GM19239 (cell line): Measurements from ENCODE around the gene LRP5.
"Not testable (repeated sequence)": the region's sequence is repeated elsewhere in the genome, so short reads cannot be mapped to it uniquely, and the experiment has no call there.

Source experiments
- DNase-seq: peaks from one replicate; pipeline ENCODE4 v3.0.0; 2011; ENCODE audit warnings: low spot score; ENCODE audit not compliant: insufficient read length
- FAIRE-seq: peaks from 2 replicates; lab custom pipeline; 2011; peaks lifted over from hg19 to GRCh38; lab: Jason Lieb, UNC

LRP5 gene

GRCh38 chr11:68431984-68432645, 119.7 kb downstream of the LRP5 start:
- FAIRE-seq (no peak), DNase-seq (no peak)

DNA sequence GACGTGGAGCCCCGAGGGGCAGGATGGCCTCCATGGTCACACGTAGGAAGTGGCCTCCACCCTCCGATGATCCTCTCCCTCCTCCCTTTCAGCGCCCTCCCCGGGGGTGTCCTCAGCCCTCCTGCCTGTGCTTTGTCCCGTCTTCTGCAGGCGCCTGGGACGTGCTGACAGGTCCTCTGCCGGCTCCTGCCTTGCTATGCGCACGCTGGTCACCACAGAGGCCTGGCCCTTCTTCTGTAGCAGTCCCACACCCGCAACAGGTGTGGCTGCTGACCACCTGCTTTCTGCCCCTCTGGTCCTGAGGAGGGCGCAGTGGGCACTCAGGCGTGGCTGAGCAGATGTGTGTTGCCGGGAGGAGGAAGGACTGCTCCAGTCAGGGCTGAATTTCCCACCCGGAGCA, 120.5 kb downstream of the LRP5 start:
- DNase-seq (no peak), FAIRE-seq (no peak)

DNA sequence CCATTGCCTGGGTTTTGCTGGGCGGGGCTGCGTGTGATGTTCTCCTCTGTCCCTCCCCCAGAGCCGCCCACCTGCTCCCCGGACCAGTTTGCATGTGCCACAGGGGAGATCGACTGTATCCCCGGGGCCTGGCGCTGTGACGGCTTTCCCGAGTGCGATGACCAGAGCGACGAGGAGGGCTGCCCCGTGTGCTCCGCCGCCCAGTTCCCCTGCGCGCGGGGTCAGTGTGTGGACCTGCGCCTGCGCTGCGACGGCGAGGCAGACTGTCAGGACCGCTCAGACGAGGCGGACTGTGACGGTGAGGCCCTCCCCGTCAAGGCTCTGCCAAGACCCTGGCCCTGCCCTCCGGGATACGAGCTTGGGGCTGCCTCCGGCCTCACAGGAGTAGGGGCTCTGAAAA, 121.2 kb downstream of the LRP5 start:
- DNase-seq (no peak), FAIRE-seq (no peak)

- FAIRE-seq, DNase-seq: not testable (repeated sequence)
These were observed 121.8 kb downstream of the LRP5 start for GRCh38 chr11:68434159-68434558.

- DNase-seq = no peak
These were observed 123.9 kb downstream of the LRP5 start for GRCh38 chr11:68436162-68436888.

GRCh38 chr11:68436985-68437926, 124.9 kb downstream of the LRP5 start:
- DNase-seq (no peak), FAIRE-seq (no peak)

More at GRCh38 chr11:68436162-68436888, 123.9 kb downstream of the LRP5 start:
- FAIRE-seq = no peak

DNA sequence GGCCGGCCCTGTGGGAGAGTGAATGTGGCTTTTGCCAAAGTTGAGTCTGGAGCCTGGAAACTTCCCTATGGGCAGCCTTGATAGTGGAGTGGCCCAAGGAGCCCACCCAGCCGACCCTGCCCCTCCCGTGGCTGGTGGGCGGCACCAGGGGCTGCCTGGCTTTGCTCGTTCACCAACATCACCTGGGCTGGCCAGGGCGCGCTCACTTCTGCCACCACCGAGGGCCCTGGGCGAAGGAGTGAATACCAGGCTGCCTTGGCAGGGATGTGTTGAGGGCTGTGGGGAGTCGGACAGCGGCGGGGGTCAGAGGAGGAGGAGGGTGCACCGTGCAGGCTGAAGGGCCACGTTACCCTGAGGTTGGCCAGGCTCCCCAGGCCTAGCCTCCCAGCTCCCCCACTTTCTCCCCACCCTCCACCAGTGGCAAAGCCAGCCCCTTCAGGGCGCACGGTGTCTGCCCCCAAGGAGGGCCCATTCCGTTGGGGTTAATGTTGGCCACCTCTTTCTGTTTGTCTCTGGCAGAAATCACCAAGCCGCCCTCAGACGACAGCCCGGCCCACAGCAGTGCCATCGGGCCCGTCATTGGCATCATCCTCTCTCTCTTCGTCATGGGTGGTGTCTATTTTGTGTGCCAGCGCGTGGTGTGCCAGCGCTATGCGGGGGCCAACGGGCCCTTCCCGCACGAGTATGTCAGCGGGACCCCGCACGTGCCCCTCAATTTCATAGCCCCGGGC, 125.7 kb downstream of the LRP5 start:
- DNase-seq (no peak), FAIRE-seq (no peak)

- no peak for FAIRE-seq
- DNase-seq = no peak
These were observed 126.4 kb downstream of the LRP5 start for GRCh38 chr11:68438658-68439259.

GRCh38 chr11:68439355-68440065, 127.1 kb downstream of the LRP5 start:
- DNase-seq = no peak

GRCh38 chr11:68440224-68440623, 127.8 kb downstream of the LRP5 start:
- DNase-seq = no peak
- FAIRE-seq = no peak

More at GRCh38 chr11:68439355-68440065, 127.1 kb downstream of the LRP5 start:
- no peak for FAIRE-seq

DNA sequence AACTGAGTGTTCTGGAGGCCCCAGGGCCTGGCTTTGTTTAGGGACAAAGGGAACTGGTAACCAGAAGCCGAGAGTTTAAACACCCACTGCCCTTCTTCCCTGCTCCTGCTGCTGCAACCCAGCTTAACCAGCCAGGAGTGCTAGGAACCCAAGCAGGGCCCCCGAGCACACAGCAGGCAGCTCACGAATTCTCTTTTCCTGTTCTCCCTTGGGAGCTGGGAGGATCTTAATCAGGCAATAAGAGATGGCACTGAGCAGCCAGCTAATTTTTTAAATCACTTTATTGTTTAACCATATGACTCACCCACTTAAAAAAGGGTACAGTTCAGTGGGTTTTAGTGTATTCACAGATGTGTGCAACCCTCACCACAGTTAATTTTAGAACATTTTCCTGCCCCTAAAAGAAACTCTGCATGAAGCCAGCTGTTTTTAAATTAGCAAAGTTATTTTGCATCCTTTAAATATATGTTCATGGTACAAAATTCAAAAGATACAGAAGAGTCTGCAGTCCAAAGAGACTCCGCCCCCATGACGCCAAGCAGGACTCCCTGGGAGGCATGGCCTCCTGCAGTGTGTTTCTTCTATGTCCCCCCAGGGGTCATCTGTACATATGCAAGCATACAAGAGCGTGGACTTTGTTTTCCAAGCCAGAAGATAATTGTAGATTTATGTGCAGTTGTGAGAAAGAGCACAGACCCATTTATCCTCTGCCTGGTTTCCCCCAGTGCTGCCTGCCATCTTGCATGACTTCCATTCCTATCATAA, 129.3 kb downstream of the LRP5 start:
- no peak for FAIRE-seq
- no peak for DNase-seq

DNA sequence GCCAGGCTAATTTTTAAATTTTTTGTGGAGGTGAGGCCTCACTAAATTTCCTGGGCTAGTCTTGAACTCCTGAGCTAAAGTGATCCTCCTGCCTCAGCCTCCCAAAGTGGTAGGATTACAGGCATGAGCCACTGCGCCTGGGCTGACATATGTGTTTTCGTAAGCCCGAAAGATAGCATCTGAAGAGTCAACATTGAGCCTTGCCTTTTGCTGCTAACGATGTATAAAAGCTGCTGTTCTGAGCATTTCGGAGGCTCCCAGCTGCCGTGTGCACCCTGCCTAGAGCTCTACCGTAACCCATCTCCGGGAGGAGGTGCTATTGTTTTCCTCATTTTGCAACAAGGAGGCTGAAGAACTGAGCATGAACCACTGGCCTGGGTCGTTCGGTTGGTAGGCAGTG, 130.0 kb downstream of the LRP5 start:
- no peak for FAIRE-seq

DNA sequence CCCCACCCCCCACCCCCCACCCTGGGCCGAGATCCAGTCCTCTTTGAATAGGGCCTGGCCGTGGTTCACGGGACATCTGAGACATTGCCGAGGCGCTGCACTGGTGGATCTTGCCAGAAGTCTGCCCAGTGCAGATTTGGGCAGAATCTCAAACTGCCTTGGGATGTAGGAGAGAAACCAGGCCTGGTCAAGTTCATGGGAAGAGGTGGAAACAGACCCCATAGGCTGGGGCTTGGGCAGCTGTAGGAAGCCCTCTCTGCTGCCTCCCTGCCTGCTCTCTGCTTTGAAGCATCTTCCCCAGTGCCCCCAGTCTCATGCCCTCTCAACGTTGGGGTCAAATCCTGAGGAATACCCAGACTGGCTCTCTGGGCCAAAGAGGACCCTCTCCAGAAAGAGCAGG, 132.2 kb downstream of the LRP5 start:
- FAIRE-seq = no peak
- DNase-seq = no peak

More for the DNA sequence above, 130.0 kb downstream of the LRP5 start:
- DNase-seq = no peak

DNA sequence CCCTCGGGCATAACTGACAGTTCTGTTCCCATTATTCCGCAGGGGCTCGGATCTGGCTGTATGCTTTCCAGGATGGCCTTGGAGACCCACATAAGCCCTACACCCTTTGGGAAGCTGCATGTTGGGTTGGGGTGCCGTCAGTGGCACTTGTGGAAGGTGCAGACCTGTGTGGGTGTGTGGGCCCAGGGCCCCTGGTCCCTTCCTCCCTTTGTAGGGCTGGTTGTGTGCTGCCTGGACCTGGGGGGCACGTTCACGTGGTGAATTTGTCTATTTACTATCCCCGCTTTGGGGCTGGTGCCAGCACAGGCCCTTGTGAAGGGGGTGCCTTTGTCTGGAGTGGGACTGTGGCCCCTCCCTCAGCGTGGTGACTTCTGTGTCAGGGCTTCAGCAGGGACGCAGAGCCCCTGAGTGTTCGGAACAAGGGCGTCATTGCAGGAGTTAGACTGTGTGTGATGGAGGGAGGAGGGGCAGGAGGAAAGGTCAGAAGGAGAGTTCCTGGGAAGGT, 133.2 kb downstream of the LRP5 start:
- no peak for DNase-seq
- no peak for FAIRE-seq

DNA sequence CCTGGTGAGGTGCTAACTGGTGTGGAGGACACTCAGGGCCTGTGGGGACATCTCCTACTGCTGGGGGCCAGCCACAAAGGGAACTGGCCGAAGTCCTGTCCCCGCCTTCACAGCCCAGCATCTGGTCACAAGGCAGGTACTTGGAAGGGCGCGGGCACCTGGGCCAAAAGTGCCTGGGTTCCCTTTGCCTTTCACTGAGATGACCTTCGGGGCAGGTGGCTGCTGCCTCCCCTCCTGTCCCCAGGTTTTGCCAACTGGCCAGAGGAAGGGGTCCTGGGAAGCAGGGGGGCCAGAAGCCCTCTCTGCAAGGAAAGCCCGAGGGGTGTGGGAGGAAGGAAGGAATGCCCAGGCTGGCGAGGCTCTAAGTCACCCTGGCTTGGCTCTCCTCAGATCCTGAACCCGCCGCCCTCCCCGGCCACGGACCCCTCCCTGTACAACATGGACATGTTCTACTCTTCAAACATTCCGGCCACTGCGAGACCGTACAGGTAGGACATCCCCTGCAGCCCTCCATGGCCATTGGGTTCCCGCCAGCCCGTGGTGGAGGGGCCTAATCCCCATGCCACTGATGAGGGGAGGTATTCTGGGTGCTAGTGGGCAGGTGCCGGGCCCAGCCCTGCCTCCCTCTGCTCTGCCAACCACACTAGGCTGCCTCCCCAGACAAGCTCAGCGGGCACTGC, 133.8 kb downstream of the LRP5 start:
- FAIRE-seq (no peak), DNase-seq (no peak)

GRCh38 chr11:68447015-68447801, 134.8 kb downstream of the LRP5 start:
- FAIRE-seq (peak; percentile 86), DNase-seq (peak; percentile 94)

DNA sequence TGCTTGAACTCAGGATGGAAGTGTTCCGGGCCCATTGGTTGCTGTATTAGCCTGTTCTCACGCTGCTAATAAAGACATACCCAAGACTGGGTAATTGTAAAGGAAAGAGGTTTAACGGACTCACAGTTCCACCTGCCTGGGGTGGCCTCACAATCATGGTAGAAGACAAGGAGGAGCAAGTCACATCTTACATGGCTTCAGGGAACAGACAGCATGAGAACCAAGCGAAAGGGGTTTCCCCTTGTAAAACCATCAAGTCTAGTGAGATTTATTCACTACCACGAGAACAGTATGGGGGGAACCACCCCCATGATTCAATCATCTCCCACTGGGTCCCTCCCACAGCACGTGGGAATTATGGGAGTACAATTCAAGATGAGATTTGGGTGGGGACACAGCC, 135.5 kb downstream of the LRP5 start:
- not testable (repeated sequence) for DNase-seq, FAIRE-seq
